GM21717 (cell line): Measurements from ENCODE around the gene CPT1B.

Experiments
- ATAC-seq: cut with Tn5 transposase; IDR thresholded peaks from one replicate; pipeline ENCODE4 v1.9.1; 2021; ENCODE audit warnings: mild to moderate bottlenecking, moderate library complexity; ENCODE audit not compliant: unreplicated experiment

The CPT1B gene

DNA sequence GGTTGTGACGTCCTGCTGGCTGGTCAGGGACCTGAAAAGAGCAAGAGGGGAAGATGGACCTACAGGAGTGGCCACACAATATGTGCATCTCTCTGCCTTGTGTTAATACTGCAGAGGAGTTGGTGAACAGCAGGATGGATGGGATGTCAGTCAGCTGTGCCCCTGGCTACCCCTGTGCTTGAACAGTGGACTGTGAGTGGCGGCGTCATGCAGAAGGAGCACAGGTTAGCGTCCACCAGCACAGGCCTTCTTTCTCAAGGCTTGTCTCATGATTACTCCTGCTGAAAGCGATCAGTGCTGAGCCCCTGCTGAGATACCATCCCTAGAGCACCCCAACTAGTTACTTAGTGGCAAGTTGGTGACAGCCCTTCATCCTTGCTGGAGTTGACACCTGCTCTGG, 8.2 kb upstream of the CPT1B start:
- no peak for ATAC-seq

DNA sequence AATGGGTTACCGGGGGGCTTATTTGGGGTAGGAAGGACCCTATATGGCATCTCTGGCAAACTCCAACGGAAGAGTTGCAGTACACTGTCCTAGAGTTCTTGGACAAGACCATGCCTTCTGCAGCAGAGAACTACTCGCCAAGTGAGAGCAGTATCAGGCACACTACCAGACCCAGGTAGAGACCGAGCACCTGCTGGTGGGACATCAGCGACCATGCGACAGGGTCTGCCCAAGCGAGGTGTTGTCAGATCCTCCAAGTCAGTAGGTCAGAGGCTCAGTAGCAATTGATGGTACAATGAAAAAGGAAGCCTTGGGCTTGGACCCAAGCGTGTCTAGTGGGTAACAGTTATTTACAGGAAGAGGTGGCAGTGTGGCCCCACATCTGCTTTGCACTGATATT, 7.6 kb upstream of the CPT1B start:
- ATAC-seq, result no peak

DNA sequence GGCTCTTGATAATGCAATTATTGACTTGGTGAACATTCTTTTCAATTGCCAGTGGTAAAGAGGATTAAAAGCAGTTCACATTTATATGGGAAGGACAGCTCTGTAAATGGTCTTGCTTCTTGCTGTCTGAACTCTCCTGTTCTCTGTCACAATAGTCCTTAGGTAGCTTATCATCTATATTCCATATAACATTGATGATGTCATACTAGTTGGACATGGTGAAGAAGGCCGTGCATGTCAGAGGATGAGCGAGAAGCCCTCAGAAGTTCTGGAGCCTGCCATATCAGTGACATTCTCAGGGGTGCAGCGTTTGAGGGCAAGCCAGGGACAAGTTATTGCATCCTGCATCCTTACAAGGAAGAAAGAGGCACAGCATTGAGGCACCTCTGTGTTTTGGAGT, 7.0 kb upstream of the CPT1B start:
- ATAC-seq, result no peak

DNA sequence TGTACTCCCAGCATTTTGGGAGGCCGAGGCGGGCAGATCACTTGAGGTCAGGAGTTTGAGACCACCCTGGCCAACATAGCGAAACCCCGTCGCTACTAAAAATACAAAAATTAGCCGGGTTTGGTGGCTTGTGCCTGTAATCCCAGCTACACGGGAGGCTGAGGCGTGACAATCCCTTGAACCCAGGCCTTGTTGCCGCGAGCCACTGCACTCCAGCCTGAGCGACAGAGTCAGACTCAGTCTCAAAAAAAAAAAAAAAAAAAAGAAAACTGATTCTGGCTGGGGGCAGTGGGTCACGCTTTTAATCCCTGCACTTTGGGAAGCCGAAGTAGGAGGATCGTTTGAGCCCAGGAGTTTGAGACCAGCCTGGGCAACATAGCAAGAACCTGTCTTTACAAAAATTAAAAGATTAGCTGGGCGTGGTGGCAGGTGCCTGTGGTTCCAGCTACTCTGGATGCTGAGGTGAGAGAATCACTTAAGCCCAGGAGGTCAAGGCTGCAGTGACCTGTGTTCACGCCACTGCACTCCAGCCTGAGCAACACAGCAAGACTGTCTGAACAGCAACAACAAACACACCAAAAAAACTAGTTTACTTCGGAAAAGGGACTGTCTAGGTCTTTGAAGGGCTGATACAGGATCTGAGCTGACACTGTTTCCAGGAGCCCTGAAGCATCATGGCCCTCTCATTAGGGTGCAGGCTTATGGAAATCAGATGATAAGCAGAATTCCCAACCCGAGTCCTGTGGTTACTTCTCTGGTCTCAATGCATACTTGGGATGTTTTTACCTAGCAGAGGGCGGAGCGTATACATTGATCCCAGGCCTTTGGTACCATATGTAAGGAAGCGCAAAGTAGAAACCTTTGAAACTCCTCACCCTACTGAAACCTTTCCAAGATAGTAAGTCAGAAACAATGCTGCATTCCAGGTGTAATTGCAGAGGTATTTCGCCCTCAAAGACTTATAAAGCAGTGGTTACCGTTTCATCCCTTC, 6.2 kb upstream of the CPT1B start:
- no peak for ATAC-seq

DNA sequence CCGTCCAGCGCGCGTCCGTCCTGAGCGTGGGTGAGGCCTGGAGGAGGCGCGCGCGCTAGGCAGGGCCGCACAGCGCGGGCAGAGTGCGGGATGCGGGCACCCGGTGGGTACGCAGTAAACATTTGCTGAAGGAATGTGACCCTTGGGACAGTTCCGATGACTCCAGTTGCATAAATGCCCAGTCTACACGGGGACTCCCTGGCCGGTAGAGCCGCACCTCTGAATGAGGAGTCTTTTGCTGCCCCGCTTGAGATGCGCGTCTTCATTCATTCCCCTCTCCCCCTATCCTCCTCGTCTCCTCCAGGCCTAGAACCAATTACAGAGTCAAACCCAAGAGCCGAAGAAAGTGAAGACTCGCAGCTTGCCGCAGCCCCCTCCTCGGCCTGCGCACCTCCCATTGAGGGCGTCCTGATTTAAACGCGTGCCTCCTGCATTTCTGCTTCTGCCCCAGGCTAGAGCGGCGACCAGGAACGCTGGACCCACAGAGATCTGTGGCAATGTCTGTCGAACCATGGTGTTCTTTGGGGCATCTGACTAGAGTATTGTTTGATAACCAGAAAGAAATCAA, 5.2 kb upstream of the CPT1B start:
- ATAC-seq, result peak; percentile 6

DNA sequence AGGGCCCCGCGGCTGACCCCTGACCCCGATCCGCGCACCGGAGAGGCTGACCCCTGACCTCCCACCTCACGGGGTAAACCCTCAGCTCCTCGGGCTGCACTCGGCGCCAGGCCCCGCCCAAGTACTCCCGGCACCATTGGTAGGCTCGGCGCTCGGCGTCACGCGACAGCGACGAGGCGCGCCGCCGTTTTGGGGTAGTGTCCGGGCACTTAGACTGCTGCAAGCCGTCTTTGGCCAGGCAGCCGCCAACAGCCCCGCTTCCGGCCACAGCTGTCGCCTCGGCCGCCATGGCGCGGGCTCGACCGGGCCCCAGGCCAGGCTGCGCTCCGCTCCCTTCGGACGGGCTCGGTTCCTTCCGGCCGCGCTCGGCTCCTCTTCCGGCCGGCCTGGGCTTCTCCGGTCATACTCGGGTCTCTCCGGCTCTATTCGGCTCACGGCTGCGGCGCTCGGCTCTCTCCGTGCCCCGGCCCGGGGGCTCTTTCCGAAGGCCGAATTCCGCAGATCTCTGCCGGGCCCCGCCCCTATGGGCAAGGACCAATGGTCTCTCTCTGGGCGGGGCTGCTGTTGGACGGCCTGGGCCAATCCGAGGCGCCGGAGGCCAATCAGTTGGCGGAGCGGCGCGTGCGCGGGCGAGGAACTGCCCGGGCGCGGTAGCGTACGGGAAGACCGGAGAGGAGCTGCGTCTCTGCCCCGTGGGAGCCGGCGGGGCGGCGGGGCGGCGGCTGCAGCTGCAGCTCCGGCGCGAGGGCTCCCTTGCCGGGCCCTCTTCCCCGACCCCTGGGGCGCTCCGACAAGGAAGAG, 4.5 kb upstream of the CPT1B start, which contains the start of gene CHKB:
TSS of gene CHKB (minus strand) at position 357 of the 801 bp plus-strand sequence. CDS start at position 289, 68 bp downstream.
- peak; percentile 87 for ATAC-seq

DNA sequence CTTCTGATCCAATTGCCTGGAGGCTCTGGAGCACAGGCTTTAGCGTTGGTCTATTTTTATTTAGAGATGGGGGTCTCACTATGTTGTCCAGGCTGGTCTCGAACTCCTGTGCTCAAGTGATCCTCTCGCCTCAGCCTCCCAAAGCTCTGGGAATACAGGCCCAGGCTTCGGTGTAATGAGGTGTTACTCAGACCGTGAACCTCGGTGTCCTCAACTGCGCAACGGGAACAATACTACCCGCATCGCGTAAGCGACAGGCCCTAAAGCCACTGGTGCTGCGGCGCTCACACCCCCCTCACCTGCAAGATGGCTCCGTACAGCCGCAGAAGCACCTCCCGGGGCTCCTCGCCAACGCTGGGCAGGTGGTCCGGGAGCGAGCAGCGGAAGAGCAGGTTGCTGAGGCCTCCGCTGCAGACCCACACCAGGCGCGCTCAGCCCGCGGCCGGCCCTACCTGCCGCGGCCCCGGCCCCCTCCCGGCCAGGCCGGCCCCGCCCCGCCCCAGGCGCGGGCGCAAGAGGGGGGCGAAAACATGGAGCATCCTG, 3.8 kb upstream of the CPT1B start:
- no peak for ATAC-seq

DNA sequence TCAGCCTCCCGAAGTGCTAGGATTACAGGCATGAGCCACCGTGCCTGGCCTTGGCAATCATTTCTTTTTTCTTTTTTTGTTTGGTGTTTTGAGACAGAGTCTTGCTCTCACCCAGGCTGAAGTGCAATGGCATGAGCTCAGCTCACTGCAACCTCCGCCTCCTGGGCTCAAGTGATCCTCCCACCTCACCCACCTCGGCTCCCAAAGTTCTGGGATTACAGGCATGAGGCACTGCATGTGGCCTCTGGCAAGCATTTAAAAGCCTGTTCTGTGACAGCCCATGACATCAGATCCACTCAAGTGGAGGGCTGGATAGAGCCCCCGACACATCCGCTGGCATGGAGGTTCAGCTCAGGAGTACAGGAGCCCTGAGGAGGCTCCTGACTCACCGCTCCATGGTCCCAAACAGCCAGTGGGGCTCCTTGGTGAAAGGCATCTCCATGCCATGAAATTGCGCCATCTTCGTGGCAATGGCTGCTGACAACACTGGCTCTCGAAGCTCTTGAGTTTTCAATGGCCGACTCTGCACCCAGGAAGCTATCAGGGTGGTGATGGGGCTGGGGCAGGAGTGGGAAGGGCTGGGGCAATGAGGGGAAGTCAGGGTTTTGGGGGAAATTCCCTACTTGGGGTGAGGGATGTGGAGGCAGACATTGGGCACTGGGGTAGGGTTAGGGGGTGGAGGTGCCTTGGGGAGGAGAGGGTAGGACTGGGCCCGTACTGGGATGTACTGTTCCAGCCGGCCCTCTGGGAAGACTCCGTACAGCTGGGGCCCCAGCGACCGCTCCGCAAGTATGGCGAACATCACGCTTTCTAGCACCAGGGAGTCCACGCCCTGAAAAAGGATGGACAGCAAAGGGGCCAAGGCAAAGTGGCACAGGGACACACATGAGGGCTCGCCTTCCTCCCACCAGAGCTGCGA, 3.1 kb upstream of the CPT1B start:
- no peak for ATAC-seq

DNA sequence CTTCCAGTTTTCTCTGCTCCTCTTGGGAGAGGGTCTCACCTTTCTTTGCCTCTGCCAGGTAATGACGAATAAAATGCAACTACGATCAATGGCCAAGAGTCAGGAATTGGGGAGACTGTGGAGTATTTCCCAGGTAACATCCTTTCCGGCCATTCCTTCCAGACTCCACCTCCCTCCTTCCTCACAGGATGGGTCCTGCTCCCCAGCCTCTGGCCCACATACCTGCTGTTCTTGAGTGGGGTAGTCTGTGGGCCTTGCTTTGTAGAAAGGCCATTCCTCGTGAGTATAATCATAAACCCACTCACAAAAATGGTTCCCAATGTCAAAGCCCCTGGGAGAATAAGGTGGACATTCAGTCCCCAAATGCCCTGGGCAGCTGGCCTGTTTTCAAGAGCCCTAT, 1.5 kb upstream of the CPT1B start:
- no peak for ATAC-seq

DNA sequence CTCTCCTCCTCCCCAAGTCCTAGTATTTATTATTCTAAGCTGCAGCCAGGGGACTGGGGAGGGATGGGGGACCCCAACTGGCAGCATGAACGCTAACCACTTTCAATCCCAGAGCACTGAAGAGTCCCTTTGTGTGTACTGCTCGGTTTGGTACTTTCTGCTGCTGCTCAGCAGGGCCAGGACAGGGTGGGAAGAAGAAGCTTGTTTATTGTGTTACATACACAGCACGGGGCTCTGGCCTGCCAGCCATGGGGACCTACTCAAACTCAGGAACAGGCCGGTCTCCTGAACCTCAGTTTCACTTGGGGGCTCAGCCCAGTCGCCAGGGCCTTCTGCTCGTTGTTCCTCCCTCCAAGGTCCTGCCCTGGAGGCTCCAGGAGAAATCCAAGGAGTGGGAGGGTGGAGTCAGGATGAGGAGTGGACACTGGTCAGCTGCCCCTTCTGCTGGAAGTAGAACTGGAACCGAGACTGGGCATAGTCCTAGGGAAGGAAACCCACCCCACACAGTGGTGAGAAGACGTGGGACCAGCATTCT, 616 bp upstream of the CPT1B start:
- ATAC-seq, result no peak

DNA sequence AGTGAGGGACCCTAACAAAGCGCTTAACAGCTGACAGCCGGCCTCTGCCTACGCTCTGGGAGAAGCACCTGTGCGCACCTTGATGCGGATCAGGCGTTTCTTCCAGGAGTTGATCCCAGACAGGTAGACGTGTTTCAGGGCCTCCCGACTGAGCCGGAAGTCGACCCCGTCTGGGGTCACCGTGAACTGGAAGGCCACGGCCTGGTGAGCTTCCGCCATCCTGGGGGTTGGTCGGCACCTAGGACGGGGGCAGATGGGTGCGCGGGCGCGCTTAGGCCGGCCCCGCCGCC, 585 bp downstream of the CPT1B start:
- no peak for ATAC-seq

DNA sequence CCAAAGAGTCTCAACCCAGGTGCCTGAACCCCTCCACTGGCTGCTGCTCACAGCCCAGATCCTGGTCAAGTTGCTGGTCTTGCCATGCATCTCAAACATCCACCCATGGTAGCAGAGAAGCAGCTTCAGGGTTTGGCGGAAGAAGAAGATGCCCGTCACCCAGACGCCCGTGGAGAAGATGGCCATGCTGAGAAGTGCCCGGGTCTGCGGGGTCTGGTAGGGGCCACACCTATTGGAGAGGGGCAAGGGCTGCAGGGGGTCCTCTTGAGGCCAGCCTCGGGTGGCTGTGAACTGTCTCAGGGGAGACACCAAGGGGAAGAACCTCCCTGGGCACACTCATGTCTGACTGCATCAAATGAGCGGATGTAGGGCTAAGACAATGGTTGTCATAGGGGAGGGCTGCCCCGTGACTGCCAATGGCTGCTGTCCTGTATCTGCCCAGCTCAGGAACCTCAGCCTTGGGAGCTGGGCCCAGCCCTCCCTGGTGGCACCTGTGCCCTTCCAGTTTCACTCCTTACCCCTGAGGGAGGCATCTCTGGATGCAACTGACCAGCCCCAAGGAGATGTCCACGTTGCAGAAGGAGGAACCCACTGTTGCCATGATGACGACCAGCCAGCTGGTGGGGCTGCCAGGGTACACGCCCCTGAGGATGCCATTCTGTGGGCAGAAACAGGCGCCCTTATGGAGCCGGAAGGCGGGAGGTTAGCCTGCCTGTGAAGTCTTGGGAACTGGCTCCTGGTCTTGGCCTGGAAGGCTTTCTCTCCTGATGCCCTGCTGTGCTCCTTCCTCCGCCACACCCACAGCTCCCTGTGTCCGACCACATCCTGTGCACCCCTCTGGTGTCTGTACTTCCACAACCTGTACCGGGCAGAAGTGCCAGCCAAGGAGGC, 1.2 kb downstream of the CPT1B start:
- ATAC-seq, result no peak

DNA sequence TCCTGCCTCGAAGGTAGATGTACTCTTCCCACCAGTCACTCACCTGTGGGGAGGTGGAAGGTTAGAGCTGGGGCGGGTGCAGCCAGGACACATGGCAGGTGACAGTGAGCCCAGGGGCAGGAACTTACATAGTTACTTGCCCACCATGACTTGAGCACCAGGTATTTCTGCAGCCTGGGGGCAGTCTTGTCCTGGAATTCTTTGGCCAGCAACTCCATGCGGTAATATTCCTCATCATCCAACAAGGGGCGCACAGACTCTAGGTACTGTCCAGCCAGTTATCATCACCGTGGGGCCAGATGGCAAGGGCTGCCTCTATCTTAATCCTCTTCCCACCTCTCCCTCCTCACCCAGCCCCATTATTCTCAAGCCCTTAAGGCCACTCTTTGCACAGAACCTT, 2.2 kb downstream of the CPT1B start:
- no peak for ATAC-seq

DNA sequence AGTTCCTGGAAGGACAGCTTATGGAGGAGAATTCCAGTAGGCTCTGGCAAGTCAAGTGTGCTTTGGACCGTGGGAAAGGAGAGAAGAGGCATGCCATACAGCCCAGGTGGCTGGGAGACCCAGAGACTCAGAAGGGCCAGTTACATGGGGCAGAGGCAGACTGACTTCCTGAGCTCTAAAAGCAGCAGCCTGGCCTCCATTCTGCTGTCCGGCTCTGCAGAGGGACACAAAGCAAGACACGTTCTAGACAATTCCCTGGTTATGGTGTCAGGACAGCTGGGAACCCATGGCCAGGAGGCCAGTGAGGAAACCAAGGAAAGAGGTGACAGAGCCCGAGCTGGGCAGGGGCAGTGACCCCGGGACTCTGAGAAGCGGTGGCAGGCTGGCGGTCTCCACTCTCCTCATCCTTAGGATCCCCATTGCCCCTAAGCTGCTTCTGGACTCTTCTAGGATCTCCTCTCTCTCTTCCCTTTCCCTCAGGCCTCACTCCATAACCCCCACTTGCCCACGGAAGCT, 2.7 kb downstream of the CPT1B start:
- ATAC-seq, result no peak

DNA sequence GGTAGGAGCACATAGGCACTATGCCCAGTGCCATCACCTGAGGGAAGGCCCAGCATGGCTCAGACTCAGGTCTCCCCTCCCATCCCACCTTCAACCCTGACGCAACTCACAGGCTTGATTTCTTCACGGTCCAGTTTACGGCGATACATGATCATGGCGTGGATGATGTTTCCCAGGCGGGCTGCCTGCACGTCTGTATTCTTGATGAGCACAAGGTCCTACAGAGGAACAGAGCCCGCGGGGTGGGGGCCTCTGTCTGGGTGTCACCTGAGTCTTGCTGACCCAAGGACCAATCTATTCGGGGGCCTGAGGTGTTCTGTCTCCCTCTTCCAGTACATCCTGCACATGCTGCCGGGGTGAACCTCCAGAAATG, 3.9 kb downstream of the CPT1B start:
- no peak for ATAC-seq

DNA sequence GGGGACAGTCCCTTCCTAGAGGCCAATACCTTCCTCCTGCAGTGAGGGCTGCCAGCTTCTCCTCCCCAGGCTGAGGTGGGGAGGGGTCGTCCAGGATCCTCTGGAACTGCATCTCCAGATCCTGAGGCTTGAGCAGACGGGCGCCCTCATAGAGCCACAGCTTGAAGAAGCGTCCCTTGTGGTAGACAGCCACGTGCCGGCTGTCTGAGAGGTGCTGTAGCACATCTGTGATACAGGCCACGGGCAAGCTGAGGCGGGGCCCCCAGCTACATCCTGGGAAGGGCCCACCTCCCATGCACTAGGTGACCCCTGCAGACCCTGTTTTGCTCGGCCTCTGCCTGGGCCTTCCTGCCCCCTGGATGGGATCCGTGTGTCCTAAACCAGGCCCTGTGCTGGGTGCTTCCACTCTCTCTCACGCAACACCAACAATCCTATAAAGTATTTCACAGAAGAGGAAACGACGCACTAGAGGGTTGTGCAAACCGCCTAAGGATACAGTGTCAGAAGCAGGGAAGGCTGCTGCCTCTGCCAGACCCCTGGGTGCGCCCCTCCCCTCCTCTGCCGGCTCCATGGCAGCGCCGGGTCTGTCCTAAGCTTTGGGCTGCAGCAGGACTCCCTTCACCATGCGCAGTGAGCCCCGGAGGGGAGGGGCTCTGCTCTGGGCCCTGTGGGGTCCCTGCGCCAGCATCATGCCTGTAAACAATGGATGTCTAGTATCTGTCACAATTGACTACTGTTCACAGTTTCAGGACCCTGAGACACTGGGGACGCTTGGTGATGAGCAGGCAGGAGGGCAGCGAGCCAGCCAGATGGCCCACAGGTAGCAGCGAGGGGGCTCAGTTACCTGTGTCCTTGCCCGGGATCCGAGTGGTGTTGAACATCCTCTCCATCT, 4.5 kb downstream of the CPT1B start:
- no peak for ATAC-seq

DNA sequence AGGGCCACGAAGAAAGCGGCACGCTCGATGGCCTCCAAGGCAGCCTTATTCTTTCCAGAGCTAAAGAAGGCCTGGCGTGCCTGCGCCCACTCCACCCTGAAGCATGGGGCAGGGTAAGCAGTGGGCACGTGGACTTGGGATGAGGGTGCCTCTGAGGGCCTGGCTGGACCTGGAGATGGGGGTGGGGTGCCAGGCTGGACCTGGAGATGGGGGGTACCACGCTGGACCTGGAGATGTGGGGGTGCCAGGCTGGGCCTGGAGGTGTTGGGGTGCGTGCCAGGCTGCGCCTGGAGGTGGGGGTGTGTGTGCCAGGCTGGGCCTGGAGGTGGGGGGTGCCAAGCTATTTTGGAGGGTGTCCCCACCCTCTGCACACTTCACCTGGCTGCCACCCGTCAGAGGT, 5.3 kb downstream of the CPT1B start:
- no peak for ATAC-seq
